GM19452 (cell line): Measurements from ENCODE around the gene ZMYND8.
A peak's percentile ranks its signal among the peaks of the same experiment; 100 is the strongest.
"Not testable (repeated sequence)": the region's sequence is repeated elsewhere in the genome, so short reads cannot be mapped to it uniquely, and the experiment has no call there.

Source experiments
- ATAC-seq: cut with Tn5 transposase; IDR thresholded peaks from one replicate; pipeline ENCODE4 v1.9.1; 2021; ENCODE audit not compliant: unreplicated experiment

The ZMYND8 gene

DNA sequence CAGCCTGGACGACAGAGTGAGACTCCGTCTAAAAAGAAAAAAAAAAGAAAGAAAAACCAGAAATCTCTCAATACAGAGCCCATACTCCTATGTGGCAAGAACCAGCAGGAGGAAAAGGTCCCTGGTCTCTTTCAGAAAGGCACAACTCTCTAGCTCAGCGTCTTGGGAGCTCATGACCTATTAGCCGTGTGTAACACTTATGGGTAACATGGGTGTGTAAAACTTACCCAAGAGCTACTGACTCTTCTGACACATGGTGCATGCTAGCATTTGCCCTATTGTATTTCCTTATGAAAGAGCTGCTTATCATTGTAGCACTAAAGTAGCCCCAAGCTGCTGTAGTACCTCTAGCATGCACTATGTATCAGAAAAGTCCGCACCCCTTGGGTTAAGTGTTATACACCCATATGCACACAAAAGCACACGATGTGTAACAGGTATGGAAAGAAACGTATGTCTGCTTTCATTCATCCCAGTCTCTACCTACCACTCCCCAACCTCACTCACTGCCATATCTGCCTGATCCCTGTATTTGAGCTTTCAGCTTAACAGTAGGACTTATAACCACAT lies 85.4 kb downstream of the ZMYND8 start:
- ATAC-seq = no peak

GRCh38 chr20:47269309-47270165 lies 87.0 kb downstream of the ZMYND8 start:
- ATAC-seq = no peak

DNA sequence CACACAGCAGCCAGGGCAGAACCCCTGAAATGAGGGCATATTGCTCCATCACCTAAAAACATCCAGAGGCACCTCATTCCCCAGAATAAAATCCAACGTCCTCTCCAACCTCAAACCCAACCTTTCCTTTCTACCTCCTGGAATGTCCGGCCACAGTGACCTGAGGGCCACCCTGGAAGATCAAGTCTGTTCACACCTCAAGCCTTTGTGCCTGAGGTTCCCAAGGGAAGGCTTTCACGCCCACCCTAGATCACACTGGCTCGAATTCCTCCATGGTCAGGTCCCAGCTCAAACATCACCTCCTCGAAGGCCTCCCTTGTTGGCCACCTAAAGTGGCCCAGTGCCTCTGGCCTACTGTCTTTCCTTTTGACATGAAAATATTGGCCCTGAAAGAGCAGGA lies 88.9 kb downstream of the ZMYND8 start:
- no peak for ATAC-seq

- no peak for ATAC-seq
Measured at GRCh38 chr20:47266847-47267515, 89.5 kb downstream of the ZMYND8 start.

GRCh38 chr20:47265984-47266383 lies 90.5 kb downstream of the ZMYND8 start:
- no peak for ATAC-seq

GRCh38 chr20:47265214-47265613 lies 91.3 kb downstream of the ZMYND8 start:
- ATAC-seq = no peak

- not testable (repeated sequence) for ATAC-seq
Measured at GRCh38 chr20:47264137-47264769, 92.2 kb downstream of the ZMYND8 start.

- ATAC-seq = no peak
Measured at GRCh38 chr20:47263465-47264084, 92.9 kb downstream of the ZMYND8 start.

GRCh38 chr20:47263080-47263464 lies 93.4 kb downstream of the ZMYND8 start:
- no peak for ATAC-seq

- ATAC-seq = no peak
Measured at GRCh38 chr20:47262365-47263013, 94.0 kb downstream of the ZMYND8 start.

GRCh38 chr20:47262008-47262364 lies 94.5 kb downstream of the ZMYND8 start:
- no peak for ATAC-seq

- not testable (repeated sequence) for ATAC-seq
Measured at GRCh38 chr20:47261161-47261774, 95.2 kb downstream of the ZMYND8 start.

DNA sequence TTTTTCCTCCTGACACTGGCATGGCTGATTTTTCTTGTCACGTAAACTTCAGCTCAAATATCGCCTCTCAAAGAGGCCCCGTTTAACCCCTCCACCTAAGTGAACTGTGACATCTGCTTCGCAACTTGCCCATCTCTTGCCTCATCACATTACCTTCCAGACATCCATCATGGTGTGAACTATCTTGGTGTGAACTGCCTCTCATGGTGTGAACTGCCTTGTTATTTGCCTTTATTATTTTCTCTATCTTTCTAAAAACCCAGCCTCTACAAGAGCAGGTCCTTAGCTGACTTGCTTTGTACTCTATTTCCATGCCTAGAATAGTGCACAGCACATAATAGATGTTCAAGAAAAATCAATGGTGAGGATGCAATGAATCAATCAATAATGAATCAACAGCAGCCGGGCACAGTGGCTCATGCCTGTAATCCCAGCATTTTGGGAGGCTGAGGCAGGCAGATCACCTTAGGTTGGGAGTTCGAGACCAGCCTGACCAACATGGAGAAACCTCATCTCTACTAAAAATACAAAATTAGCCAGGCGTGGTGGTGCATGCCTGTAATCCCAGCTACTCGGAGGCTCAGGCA lies 95.9 kb downstream of the ZMYND8 start:
- not testable (repeated sequence) for ATAC-seq

GRCh38 chr20:47258745-47259695 lies 97.5 kb downstream of the ZMYND8 start:
- peak; percentile 51 for ATAC-seq

DNA sequence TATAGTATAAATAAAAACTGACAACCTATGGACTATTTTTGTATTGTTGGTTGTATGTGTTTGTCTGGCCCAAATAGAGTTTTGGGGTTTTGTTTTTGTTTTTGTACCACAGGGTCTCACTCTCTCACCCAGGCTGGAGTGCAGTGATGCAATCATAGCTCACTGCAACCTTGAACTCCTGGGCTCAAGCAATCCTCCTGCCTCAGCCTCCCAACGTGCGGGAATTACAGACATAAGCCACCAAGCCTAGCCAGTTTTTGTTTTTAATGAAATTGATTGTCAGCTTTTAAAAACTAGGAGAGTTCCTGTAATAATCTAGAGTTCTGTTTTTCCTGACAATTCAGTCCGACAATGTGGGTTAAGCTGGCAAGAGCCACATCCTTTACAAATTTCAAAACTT lies 98.7 kb downstream of the ZMYND8 start:
- ATAC-seq = no peak

GRCh38 chr20:47257256-47257655 lies 99.2 kb downstream of the ZMYND8 start:
- ATAC-seq = no peak

- no peak for ATAC-seq
Measured at GRCh38 chr20:47256668-47257236, 99.7 kb downstream of the ZMYND8 start.

- no peak for ATAC-seq
Measured at GRCh38 chr20:47253872-47254271, 102.6 kb downstream of the ZMYND8 start.
